Heart right ventricle (tissue), 16 donors: ENCODE results near the gene SUSD3. TPM values are rescaled to one million over a fixed set of nuclear protein-coding genes. Genes with fewer than 3 reads are reported as not detected.

Source experiments
- ATAC-seq, 8 donors: fragments of 200-7000 bp; cut with Tn5 transposase; one replicate each; pipeline ENCODE4 v1.9.1; 2020; ENCODE audit warnings: mild to moderate bottlenecking in 8 of 8, moderate library complexity in 8 of 8, moderate number of reproducible peaks in 1 of 8
- DNase-seq, 2 donors: peaks; one replicate each; pipeline ENCODE4 v3.0.0-alpha.2; 2020
- H3K27ac ChIP-seq, 10 donors: fragments of 200-600 bp; sonication (generic) in 2 of 10; one replicate each; pipeline versions ENCODE4 v1.5.0 to v1.8.0; 2020 to 2022; ENCODE audit warnings: mild to moderate bottlenecking in 3 of 10
- H3K27me3 ChIP-seq, 7 donors: fragments of 200-600 bp; one replicate each; pipeline ENCODE4 v1.8.0; 2021 to 2022; ENCODE audit warnings: mild to moderate bottlenecking in 2 of 7
- H3K36me3 ChIP-seq, 9 donors: fragments of 200-600 bp; sonication (generic) in 1 of 9; one replicate each; pipeline versions ENCODE4 v1.5.0 to v1.8.0; 2020 to 2022; ENCODE audit warnings: mild to moderate bottlenecking in 2 of 9
- H3K4me1 ChIP-seq, 9 donors: fragments of 200-600 bp; sonication (generic) in 1 of 9; one replicate each; pipeline versions ENCODE4 v1.5.0 to v1.8.0; 2020 to 2022; ENCODE audit warnings: mild to moderate bottlenecking in 4 of 9
- H3K4me3 ChIP-seq, 10 donors: fragments of 200-600 bp; sonication (generic) in 2 of 10; one replicate each; pipeline versions ENCODE4 v1.5.0 to v1.8.0; 2020 to 2022; ENCODE audit warnings: mild to moderate bottlenecking in 7 of 10, moderate library complexity in 2 of 10
- H3K9me3 ChIP-seq, 11 donors: fragments of 200-600 bp in 10 of 11; sonication (generic) in 2 of 11; one replicate each; pipeline versions ENCODE4 v1.5.0 to v1.8.0; 2013 to 2022; ENCODE audit warnings: mild to moderate bottlenecking in 2 of 11, control low read depth in 1 of 11, moderate library complexity in 1 of 11
- WGBS, 2 donors: extraction: QIAGEN DNeasy Blood & Tissue Kit; methylation state at CpG; one replicate each; pipeline ENCODE4 v1.1.7; 2013; ENCODE audit warnings: inconsistent platforms in 1 of 2; 5-methylcytosine and 5-hydroxymethylcytosine counted together
- intact Hi-C, 10 donors: fragments of 100-400 bp; cut with DNase I; formaldehyde crosslinking; loops; one replicate each; pipeline versions ENCODE4 v1.11.1 to v1.14.2; 2022
- polyA plus RNA-seq, 2 donors: library from polyadenylated mRNA; stranded (reverse); fragments of 200-250 nt; gene quantifications; one replicate each; pipeline ENCODE4 v1.2.3, GENCODE V29; 2013
- total RNA-seq, 10 donors: library from RNA; stranded (reverse); fragmentation: NEBNext Ultra II Directional in 3 of 10; extraction: Animal tissue kit (Norgen Biotek cat#: 25700) in 3 of 10; gene quantifications; one replicate each; pipeline versions ENCODE4 v1.2.1 to v1.2.4, GENCODE V29; 2021 to 2023
- TF ChIP-seq, protein P1 (sequence below), 9 donors: fragments of 200-600 bp; sonication (generic) in 2 of 9; IDR thresholded peaks; one replicate each; pipeline versions ENCODE4 v1.5.0 to v1.8.0; 2021 to 2022; ENCODE audit warnings: antibody characterized with exemption in 9 of 9, mild to moderate bottlenecking in 5 of 9, moderate library complexity in 1 of 9
- donor health status: Arrhythmogenic right ventricular cardiomyopathy.
- donor health status: ischemic (EF 13 %, LVEDD 7.1; RV severe dilation, severe dysfunction).
- donor health status: healthy with polysubstance abuse.
- donor health status: DM: no; HTN: yes; CAD: no.
- donor health status: DM: no; HTN: no; CAD: no.
- donor health status: ischemic (EF 25% LVEDD 6.9; RV normal size, moderate dysfunction).
- donor health status: ischemic (EF 25% LVEDD 5.7; RV mildly dilated, moderate dysfunction).
- donor health status: healthy.
- donor health status: DM: yes; HTN: yes; CAD: no.
- donor health status: Ischemic cardiomyopathy.
- donor health status: ischemic (EF 35%, LVEDD 5.7; RV mildly dilated, moderate dysfunction).
- donor health status: nonischemic (EF 11% LVEDD 7.7; RV severe dilation, severe dysfunction).
- donor health status: DM: yes; HTN: yes; CAD: no.
- donor health status: PGD.
- donor health status: ischemic (EF 29% LVEDD 5.4; RV normal size, mild dysfunction).
- donor health status: nonischemic (EF 23%, LVEDD 6.1; RV moderate dilation, normal function).

SUSD3 gene
- total and polyA plus RNA-seq, 12 donors = 0.40 to 2.1 (median 0.79) TPM; not detected in 1

DNA sequence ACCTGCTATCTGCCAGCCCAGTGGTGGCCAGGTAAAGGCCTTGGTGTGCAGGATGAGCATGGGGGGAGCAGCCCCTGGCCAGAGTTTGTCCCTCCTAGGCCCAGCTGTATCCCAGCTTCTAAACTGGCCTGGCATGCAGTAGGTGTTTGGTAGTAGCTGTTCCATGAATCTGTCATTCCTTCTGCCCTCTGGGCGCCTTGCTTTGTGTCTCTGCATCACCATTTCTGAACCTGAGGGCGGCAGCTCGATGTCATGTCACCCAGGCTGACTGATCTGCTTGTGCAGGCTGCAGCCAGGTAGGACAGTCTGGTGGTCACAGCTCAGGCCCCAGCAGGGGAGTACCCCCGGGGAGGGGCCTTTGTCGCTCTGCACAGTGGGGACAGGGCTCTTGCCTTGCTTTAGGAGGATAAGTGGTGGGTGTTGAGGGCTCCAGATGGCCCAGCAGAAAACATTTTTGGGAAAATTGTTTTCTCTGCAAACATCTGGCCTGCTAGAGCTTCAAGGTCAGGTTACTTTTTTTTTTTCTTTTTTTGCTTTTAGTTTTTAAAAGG, 4.6 kb upstream of the SUSD3 start:
- ATAC-seq = no peak
- Histone ChIP-seq H3K36me3 (no peaks in the 10 kb centered on the region), H3K27ac (no peak overlapping the region), H3K9me3 (no peaks in the 10 kb centered on the region), H3K27me3 (peaks cover 0 to 5% (median 0%) of the 10 kb centered on the region in 7 donors), H3K4me1 (peaks cover 3 to 32% (median 24%) of the 10 kb centered on the region in 9 donors), H3K4me3 (no peak overlapping the region)
- TF ChIP-seq, protein P1, sequence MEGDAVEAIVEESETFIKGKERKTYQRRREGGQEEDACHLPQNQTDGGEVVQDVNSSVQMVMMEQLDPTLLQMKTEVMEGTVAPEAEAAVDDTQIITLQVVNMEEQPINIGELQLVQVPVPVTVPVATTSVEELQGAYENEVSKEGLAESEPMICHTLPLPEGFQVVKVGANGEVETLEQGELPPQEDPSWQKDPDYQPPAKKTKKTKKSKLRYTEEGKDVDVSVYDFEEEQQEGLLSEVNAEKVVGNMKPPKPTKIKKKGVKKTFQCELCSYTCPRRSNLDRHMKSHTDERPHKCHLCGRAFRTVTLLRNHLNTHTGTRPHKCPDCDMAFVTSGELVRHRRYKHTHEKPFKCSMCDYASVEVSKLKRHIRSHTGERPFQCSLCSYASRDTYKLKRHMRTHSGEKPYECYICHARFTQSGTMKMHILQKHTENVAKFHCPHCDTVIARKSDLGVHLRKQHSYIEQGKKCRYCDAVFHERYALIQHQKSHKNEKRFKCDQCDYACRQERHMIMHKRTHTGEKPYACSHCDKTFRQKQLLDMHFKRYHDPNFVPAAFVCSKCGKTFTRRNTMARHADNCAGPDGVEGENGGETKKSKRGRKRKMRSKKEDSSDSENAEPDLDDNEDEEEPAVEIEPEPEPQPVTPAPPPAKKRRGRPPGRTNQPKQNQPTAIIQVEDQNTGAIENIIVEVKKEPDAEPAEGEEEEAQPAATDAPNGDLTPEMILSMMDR (IDR thresholded peaks at IDR 0.05) = no peak
- no peak for DNase-seq
- intact Hi-C loops = loop anchor here in 1 of 10 donors (5.0 kb wide), 1 partner anchor 43 kb away; the partner anchor contains the start of gene CARD19
- 92 to 94% methylated on average over 5 of the region's 5 CpGs for WGBS, 2 donors

DNA sequence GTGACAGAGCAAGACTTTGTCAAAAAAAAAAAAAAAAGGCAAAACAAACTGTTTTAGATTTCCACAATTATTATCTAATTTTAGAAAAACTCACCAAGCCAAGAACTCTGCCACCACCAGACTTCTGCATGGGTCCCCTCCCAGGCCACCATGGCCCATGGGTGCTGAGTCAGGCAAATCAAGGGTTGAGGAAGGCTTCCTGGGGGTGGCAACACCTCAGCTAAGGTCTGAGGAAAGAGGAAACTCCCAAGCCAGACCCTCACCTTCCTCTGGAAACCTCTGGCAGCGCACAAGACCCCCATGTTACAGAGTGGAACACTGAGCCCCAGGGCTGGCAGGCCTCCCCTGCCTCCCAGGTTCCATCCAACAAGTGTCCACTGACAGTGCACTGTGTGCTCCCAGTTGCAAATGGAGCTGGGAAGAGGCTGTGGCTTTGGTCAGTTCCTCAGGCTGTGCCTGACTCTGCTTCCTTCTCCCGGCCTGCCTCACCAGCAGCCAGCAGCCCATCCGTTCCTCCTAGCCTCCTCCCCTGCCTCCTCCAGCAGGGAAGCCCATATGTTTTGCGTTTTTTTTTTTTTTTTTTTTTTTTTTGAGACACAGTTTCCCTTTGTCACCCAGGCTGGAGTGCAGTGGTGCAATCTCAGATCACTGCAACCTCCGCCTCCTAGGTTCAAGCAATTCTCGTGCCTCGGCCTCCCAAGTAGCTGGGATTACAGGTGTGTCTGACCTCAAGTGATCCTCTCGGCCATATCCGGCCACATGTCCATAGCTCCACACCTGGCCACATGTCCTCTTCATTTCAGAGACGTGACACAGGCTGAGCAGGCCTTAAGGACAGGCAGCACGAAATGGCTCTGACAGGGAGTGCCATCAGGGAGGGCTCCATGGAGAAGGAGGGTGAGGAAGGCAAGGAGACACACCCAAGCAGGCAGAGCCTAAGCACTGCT, 3.5 kb upstream of the SUSD3 start:
- Histone ChIP-seq H3K36me3 (no peaks in the 10 kb centered on the region), H3K27ac (no peak overlapping the region), H3K4me3 (no peak overlapping the region), H3K4me1 (peaks cover 3 to 44% (median 36%) of the 10 kb centered on the region in 9 donors), H3K9me3 (no peaks in the 10 kb centered on the region), H3K27me3 (peaks cover 0 to 15% (median 0%) of the 10 kb centered on the region in 7 donors)
- intact Hi-C loops = loop anchor here in 1 of 10 donors (5.0 kb wide), 1 partner anchor 42 kb away; the partner anchor contains the start of gene CARD19
- 84 to 86% methylated on average over 11 of the region's 11 CpGs for WGBS, 2 donors
- TF ChIP-seq, protein P1 (IDR thresholded peaks at IDR 0.05) = no peak
- no peak for ATAC-seq
- no peak for DNase-seq

DNA sequence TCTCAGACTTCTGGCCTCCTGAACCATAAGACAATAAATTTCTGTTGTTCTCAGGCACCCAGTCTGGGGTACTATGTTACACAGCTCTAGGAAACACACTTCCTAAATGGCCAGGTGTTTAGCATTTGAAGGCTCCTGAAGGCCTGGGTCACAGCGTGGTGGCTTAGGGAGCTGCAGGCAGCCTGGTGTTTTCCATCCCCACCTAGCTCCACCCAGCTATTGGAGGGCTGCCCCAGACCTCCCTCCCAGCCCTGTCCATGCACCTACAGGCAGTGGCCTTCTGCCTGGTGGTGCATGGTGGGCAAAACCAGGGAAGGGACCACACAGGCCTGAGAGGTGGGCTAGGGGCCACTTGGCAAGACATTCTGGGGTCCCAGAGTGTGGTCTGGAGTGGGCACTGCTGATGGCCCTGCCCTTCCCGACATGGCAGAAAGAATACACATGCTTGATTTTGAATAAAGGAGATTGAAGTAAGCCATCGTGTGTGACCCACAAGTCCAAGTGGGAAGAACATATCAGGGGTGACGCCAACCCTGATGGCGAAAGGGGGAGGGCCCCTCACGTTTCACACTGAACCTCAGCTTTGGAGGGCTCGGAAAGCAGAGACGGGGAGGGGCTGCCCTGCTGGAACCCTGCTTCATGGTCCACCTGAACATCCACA, 1.3 kb upstream of the SUSD3 start:
- no peak overlapping the region for H3K27ac ChIP-seq
- H3K27me3 ChIP-seq = peaks cover 0 to 19% (median 0%) of the 10 kb centered on the region in 7 donors
- intact Hi-C loops = no loop called here
- TF ChIP-seq, protein P1 (IDR thresholded peaks at IDR 0.05) = no peak
- WGBS, 2 donors = 89 to 91% methylated on average over 8 of the region's 8 CpGs
- DNase-seq (no peak), ATAC-seq (no peak)
- H3K4me1 ChIP-seq = peaks cover under 1 to 57% (median 25%) of the 10 kb centered on the region in 9 donors
- H3K9me3 ChIP-seq = no peaks in the 10 kb centered on the region
- no peaks in the 10 kb centered on the region for H3K36me3 ChIP-seq
- no peak overlapping the region for H3K4me3 ChIP-seq
